ENCODE data around the gene TGOLN2. TPM values are rescaled to one million over a fixed set of nuclear protein-coding genes. Genes with fewer than 3 reads are reported as not detected.

TGOLN2 gene
- total RNA-seq, 1 experiment from 2014 or later: 178 TPM

GRCh38 chr2:85303780-85304531 is 23.8 kb downstream of the TGOLN2 start:
- no TSS peak for BruUV-seq (replicated peaks)
- no peak for DNase-seq (ENCODE audit: low read depth, low spot score)
- TF ChIP-seq POLR2AphosphoS5 (IDR thresholded peaks at IDR 0.05; ENCODE audit: low read depth, low read length): no peak
- TF ChIP-seq SIN3A (IDR thresholded peaks at IDR 0.05; ENCODE audit: borderline replicate concordance, insufficient read depth, low read depth, low read length): no peak
- no peak for TF ChIP-seq TCF7L2 (IDR thresholded peaks at IDR 0.05; ENCODE audit: low read depth, low read length)
- no peak for TF ChIP-seq REST (IDR thresholded peaks at IDR 0.05; ENCODE audit: insufficient read depth in 1 of 2, low read depth in 2 of 2, low read length in 1 of 2)
- no peak for TF ChIP-seq CTCF (IDR thresholded peaks at IDR 0.05)
- H3K9me3 ChIP-seq (ENCODE audit: control insufficient read depth, insufficient read depth, low read depth, low read length): no peaks in the 10 kb centered on the region
- no peak overlapping the region for H3K4me3 ChIP-seq (ENCODE audit: low read depth in 2 of 2, low read length in 2 of 2)
- no peak for ATAC-seq
- ChIA-PET POLR2A (interaction anchor here (0.5 to 0.6 kb wide), 2 partner anchors 32 to 271 kb away, joined by 5 to 12 read pairs; no protein-coding TSS in a partner anchor), CTCF (no interaction called here)
- no peak overlapping the region for H3K27ac ChIP-seq (ENCODE audit: low read length)
- intact Hi-C loops (cut with micrococcal nuclease; ENCODE audit: unreplicated experiment) (no loop called here), in situ Hi-C loops (cut with HindIII; ENCODE audit: low pct_unique_long_range_greater_than_20kb, low sequenced_read_pairs) (no loop called here)
- H3K27me3 ChIP-seq (ENCODE audit: control insufficient read depth, insufficient read depth, low read length): no peaks in the 10 kb centered on the region
- no peaks in the 10 kb centered on the region for H3K4me1 ChIP-seq (ENCODE audit: control insufficient read depth, insufficient read depth, low read length)
- no peaks in the 10 kb centered on the region; the same call in 1 of the 2 replicates for H3K36me3 ChIP-seq (ENCODE audit: control insufficient read depth, insufficient read depth, low read length)

DNA sequence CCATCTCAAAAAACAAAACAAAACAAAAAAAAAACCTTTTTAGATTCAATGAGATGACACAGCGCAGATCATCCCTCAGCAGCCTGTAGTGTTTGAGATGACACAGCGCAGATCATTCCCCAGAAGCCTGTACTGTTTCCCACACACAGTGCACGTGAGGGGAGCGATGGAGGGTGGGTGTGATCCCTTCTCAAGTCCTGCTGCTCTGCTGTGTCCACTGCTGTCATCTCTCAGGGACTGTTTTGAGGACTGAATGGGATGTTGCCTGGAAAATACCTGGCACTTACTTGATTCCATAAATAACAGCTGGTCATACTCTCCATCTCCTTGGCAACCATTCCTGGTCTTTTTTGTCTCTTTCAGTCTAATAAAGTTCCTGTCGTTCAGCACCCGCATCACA is 25.7 kb downstream of the TGOLN2 start:
- no peak for TF ChIP-seq SIN3A (IDR thresholded peaks at IDR 0.05; ENCODE audit: borderline replicate concordance, insufficient read depth, low read depth, low read length)
- TF ChIP-seq REST (IDR thresholded peaks at IDR 0.05; ENCODE audit: insufficient read depth in 1 of 2, low read depth in 2 of 2, low read length in 1 of 2): no peak
- no peak for TF ChIP-seq POLR2AphosphoS5 (IDR thresholded peaks at IDR 0.05; ENCODE audit: low read depth, low read length)
- TF ChIP-seq TCF7L2 (IDR thresholded peaks at IDR 0.05; ENCODE audit: low read depth, low read length): no peak
- no peak for TF ChIP-seq CTCF (IDR thresholded peaks at IDR 0.05)
- no peak for ATAC-seq
- peaks cover 4% of the 10 kb centered on the region for H3K4me1 ChIP-seq (ENCODE audit: control insufficient read depth, insufficient read depth, low read length)
- H3K9me3 ChIP-seq (ENCODE audit: control insufficient read depth, insufficient read depth, low read depth, low read length): no peaks in the 10 kb centered on the region
- H3K27ac ChIP-seq (ENCODE audit: low read length): no peak overlapping the region
- intact Hi-C loops (cut with micrococcal nuclease; ENCODE audit: unreplicated experiment): no loop called here
- H3K27me3 ChIP-seq (ENCODE audit: control insufficient read depth, insufficient read depth, low read length): no peaks in the 10 kb centered on the region
- in situ Hi-C loops (cut with HindIII; ENCODE audit: low pct_unique_long_range_greater_than_20kb, low sequenced_read_pairs): no loop called here
- no peaks in the 10 kb centered on the region; the same call in 1 of the 2 replicates for H3K36me3 ChIP-seq (ENCODE audit: control insufficient read depth, insufficient read depth, low read length)
- DNase-seq (ENCODE audit: low read depth, low spot score): no peak
- ChIA-PET POLR2A (no interaction called here), CTCF (no interaction called here)
- no peak overlapping the region for H3K4me3 ChIP-seq (ENCODE audit: low read depth in 2 of 2, low read length in 2 of 2)
- no TSS peak for BruUV-seq (replicated peaks)
